Ovary (tissue), 9 donors: ENCODE results near the gene MAGI1. TPM values are rescaled to one million over a fixed set of nuclear protein-coding genes. Genes with fewer than 3 reads are reported as not detected.

Experiments used
- DNase-seq, 5 donors: peaks; one replicate each; pipeline ENCODE4 v3.0.0-alpha.2; 2019 to 2020
- H3K27ac ChIP-seq, 2 donors: fragments of 200-600 bp; one replicate each; pipeline versions ENCODE4 v1.5.1 to v1.8.0; 2019 to 2022
- H3K27me3 ChIP-seq: fragments of 200-600 bp; one replicate; pipeline ENCODE4 v1.8.0; 2022
- H3K36me3 ChIP-seq: fragments of 200-600 bp; sonication (generic); one replicate; pipeline ENCODE4 v1.5.1; 2019
- H3K4me1 ChIP-seq: one replicate; pipeline ENCODE4 v1.8.1; 2013; ENCODE audit warnings: mild to moderate bottlenecking, moderate library complexity; ENCODE audit not compliant: insufficient read depth
- H3K4me3 ChIP-seq: fragments of 200-600 bp; sonication (generic); one replicate; pipeline ENCODE4 v1.5.1; 2017
- H3K9me3 ChIP-seq, 2 donors: fragments of 200-600 bp in 1 of 2; sonication (generic) in 1 of 2; one replicate each; pipeline versions ENCODE4 v1.5.1 to v1.8.1; 2013 to 2019; ENCODE audit warnings: mild to moderate bottlenecking in 1 of 2, moderate library complexity in 1 of 2
- CTCF ChIP-seq, 3 donors: fragments of 450-650 bp in 2 of 3; fragments of 200-600 bp in 1 of 3; IDR thresholded peaks; one replicate each; pipeline versions ENCODE4 v1.5.1 to v1.8.0; 2016 to 2022; ENCODE audit warnings: antibody characterized with exemption in 3 of 3, mild to moderate bottlenecking in 1 of 3
- EP300 ChIP-seq: sonication (generic); formaldehyde crosslinking; IDR thresholded peaks from one replicate; pipeline ENCODE4 v1.6.1; 2017; ENCODE audit warnings: antibody characterized with exemption
- POLR2A ChIP-seq: fragments of 450-650 bp; IDR thresholded peaks from one replicate; pipeline ENCODE4 v1.6.1; 2017; ENCODE audit warnings: antibody characterized with exemption, mild to moderate bottlenecking, moderate library complexity
- WGBS, 3 donors: extraction: QIAGEN DNeasy Blood & Tissue Kit in 1 of 3; methylation state at CpG; one replicate each; pipeline versions ENCODE4 v1.1.5 to v1.1.7; 2013 to 2017; 5-methylcytosine and 5-hydroxymethylcytosine counted together
- intact Hi-C, 4 donors: fragments of 100-400 bp; cut with DNase I; formaldehyde crosslinking; loops; one replicate each; pipeline versions ENCODE4 v1.11.0 to v1.15.1; 2022 to 2023
- polyA plus RNA-seq, 2 donors: library from polyadenylated mRNA; stranded (reverse); fragments of 200-250 nt in 1 of 2; fragments of 350-450 nt in 1 of 2; fragmentation: Illumina TruSeq in 1 of 2; extraction: RNeasy Lipid Tissue Mini Kit (QIAGEN cat#74804) in 1 of 2; gene quantifications; one replicate each; pipeline ENCODE4 v1.2.3, GENCODE V29; 2013 to 2014
- total RNA-seq, 7 donors: library from RNA; depleted of rRNA in 2 of 7; stranded (reverse); fragments of >200 nt in 2 of 7; fragmentation: NEBNext Ultra II Directional in 3 of 7; extraction: Animal tissue kit (Norgen Biotek cat#: 25700) in 3 of 7; gene quantifications; one replicate each; pipeline versions ENCODE4 v1.1.0 to v1.2.4, GENCODE V29; 2016 to 2023
- donor health status: DM: no; HTN: no; CAD: no; lungs with moderate emphysema.
- donor health status: DM: no; HTN: no; CAD: no.
- donor health status: Bipolar disorder and iron deficiency.
- donor health status: DM: yes; HTN: yes; CAD: no.
- donor health status: DM: no; HTN: no; CAD: no.
- donor health status: DM: yes; HTN: yes; CAD: no.

MAGI1 gene
- total and polyA plus RNA-seq, 9 donors: 5.5 to 35.7 (median 8.7) TPM

- TF ChIP-seq POLR2A (no peak), CTCF (IDR thresholded peaks at IDR 0.05) (no peak), EP300 (no peak)
- Histone ChIP-seq H3K4me3 (no peak overlapping the region), H3K9me3 (no peaks in the 10 kb centered on the region), H3K27me3 (no peaks in the 10 kb centered on the region), H3K4me1 (peaks cover 7% of the 10 kb centered on the region), H3K27ac (no peak overlapping the region), H3K36me3 (no peaks in the 10 kb centered on the region)
- WGBS, 3 donors: 91 to 93% (median 91%) methylated on average over 4 of the region's 4 CpGs
- DNase-seq: no peak
- intact Hi-C loops: no loop called here
These were observed 632.2 kb downstream of the MAGI1 start for GRCh38 chr3:65406470-65406869.

GRCh38 chr3:65402597-65402996 lies 636.1 kb downstream of the MAGI1 start:
- peaks cover 1% of the 10 kb centered on the region for H3K4me1 ChIP-seq
- no peaks in the 10 kb centered on the region for H3K9me3 ChIP-seq
- intact Hi-C loops: no loop called here
- 70 to 76% (median 72%) methylated on average over 7 of the region's 7 CpGs for WGBS, 3 donors
- H3K4me3 ChIP-seq: no peak overlapping the region
- TF ChIP-seq POLR2A (no peak), EP300 (no peak), CTCF (IDR thresholded peaks at IDR 0.05) (no peak)
- no peak for DNase-seq
- H3K27me3 ChIP-seq: no peaks in the 10 kb centered on the region
- no peak overlapping the region for H3K27ac ChIP-seq
- no peaks in the 10 kb centered on the region for H3K36me3 ChIP-seq

- intact Hi-C loops: no loop called here
- WGBS, 3 donors: 10 to 12% (median 11%) methylated on average over 10 of the region's 10 CpGs
- Histone ChIP-seq H3K4me1 (peaks cover 1% of the 10 kb centered on the region), H3K27ac (no peak overlapping the region), H3K4me3 (no peak overlapping the region), H3K36me3 (no peaks in the 10 kb centered on the region), H3K27me3 (no peaks in the 10 kb centered on the region), H3K9me3 (no peaks in the 10 kb centered on the region)
- DNase-seq: no peak
- TF ChIP-seq CTCF (IDR thresholded peaks at IDR 0.05) (no peak), EP300 (no peak), POLR2A (no peak)
These were observed 637.1 kb downstream of the MAGI1 start for GRCh38 chr3:65401359-65402305.

- no peak overlapping the region for H3K27ac ChIP-seq
- H3K9me3 ChIP-seq: no peaks in the 10 kb centered on the region
- TF ChIP-seq EP300 (no peak), CTCF (IDR thresholded peaks at IDR 0.05) (no peak), POLR2A (no peak)
- no peaks in the 10 kb centered on the region for H3K36me3 ChIP-seq
- no peak overlapping the region for H3K4me3 ChIP-seq
- intact Hi-C loops: no loop called here
- H3K27me3 ChIP-seq: no peaks in the 10 kb centered on the region
- H3K4me1 ChIP-seq: peaks cover 1% of the 10 kb centered on the region
- DNase-seq: no peak
- 51 to 73% (median 56%) methylated on average over 5 of the region's 5 CpGs for WGBS, 3 donors
These were observed 637.8 kb downstream of the MAGI1 start for GRCh38 chr3:65400899-65401298.
